ENCODE data around the gene PCBD1.
"Not testable (repeated sequence)": the region's sequence is repeated elsewhere in the genome, so short reads cannot be mapped to it uniquely, and the experiment has no call there.

Gene PCBD1

DNA sequence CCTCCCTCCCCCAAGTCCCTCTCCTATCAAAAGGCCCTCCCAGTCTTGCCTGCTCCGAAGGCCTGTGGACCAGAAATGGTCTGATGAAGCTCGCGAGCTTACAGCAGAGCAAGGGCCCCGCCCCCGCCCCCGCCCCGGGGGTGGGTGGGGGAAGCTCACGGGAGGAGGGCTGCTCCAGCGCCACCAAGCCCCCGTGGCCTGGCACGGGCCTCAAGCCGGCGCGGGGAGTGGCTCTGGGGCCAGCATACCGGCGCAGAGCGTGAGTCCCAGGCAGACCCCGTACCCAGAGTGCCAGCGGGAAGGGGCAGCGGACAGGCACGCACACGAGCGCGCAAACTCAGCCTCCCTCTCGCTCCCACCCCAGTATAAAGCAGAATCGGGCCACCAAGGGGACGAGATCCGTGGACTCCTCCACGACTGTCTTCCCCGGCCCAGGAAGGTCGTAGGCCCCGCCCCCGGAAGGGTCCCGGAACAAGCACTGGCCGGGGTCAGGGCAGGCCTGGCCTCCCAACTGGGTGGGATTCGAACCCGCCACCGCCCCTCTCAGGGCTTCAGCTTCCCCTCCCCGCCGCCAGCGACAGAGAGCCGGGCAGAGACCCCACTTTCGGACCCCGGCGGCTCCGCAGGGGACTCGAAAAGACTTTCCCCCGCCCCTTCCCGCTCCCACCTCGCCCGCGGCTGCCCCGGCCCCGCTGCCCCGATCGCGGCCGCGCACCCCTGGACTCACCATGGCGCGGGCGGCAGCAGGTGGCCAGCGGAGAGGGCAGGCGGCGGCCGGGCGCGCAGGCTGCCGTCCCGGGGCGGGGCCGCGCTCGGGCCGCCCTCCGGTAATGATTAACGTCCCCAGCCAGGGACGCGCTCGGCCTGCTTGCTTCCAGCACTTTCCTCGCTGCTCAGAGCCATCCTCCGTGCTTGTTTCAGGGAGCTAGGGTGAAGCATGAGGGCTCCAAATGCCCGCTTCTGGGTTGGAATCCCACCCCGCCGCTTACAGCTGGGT is at the start of gene PCBD1:
Gene PCBD1 (minus strand): TSS at position 762 of the 997 bp plus-strand sequence. CDS start 32 bp downstream, at position 730.
- peak in 2 of 3 donors; percentile 31 to 60 for DNase-seq (ENCODE audit: low read depth in 3 of 3)

GRCh38 chr10:70937661-70938060 is 49.3 kb upstream of the PCBD1 start:
- no peak for DNase-seq (ENCODE audit: low read depth in 3 of 3)

DNA sequence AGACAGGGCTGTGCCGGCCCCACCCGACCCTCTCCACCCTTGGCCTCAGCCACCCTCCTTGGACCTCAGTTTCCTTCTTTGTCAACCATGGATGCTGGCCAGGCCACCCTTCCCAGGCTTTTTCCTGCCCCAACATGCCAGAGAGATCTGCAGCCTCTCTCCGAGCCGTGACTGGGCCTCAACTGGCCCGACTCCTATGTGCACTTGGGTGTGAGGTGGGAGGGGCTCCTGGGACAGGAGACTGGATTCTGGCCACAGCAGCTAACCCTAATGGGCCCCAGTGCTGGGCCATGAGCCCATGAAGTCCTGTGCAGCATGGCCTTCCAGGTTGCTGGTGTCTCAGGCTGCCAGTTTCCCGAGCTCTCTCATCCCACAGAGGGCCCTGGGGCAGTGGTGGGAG is 47.7 kb upstream of the PCBD1 start:
- no peak for DNase-seq (ENCODE audit: low read depth in 3 of 3)

- DNase-seq (ENCODE audit: low read depth in 3 of 3): no peak
Observed at GRCh38 chr10:70935631-70936030, 47.3 kb upstream of the PCBD1 start.

DNA sequence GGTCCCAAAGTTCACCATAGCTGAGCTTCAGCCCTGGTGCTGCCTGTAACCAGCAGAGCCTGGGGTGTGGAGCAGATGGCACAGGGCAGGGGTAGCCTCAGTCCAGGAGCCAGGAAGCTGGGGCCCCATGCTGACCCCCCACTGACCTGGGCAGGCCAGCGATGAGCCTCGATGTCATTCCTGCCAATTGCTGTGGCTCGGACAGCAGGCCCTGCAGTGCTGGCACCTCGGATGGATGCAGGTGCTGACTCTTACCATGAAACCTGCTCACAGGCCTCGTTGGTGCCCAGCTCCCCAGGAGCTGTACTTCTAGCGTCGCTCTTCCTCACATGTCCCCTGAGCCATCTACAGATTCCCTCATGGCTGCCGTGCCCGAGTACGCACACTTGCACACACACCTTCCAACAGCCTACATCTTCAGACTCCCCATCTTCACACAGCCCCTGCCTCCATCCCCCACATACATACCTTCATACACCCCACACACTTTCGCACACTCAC is 46.8 kb upstream of the PCBD1 start:
- no peak for DNase-seq (ENCODE audit: low read depth in 3 of 3)

DNA sequence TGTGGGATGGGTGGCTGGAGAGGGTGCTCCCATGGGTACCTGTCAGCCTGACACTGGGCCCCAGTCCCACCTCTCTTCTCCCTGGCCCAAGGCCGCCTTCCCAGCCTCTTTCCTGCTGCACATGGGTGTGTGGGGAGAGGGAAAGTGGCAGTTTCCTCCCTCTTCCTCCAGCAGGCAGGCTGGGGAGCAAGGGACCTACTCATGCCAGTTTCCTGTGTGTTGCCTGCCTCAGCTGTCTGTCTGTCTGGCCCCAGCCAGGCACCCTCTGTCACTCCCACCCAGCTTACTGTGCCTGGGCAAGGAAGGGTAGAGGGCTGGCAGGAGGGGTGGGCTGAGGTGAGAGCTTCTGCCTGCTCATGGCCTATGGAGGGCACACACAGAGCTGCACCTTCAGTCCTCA is 46.3 kb upstream of the PCBD1 start:
- DNase-seq (ENCODE audit: low read depth in 3 of 3): no peak

DNA sequence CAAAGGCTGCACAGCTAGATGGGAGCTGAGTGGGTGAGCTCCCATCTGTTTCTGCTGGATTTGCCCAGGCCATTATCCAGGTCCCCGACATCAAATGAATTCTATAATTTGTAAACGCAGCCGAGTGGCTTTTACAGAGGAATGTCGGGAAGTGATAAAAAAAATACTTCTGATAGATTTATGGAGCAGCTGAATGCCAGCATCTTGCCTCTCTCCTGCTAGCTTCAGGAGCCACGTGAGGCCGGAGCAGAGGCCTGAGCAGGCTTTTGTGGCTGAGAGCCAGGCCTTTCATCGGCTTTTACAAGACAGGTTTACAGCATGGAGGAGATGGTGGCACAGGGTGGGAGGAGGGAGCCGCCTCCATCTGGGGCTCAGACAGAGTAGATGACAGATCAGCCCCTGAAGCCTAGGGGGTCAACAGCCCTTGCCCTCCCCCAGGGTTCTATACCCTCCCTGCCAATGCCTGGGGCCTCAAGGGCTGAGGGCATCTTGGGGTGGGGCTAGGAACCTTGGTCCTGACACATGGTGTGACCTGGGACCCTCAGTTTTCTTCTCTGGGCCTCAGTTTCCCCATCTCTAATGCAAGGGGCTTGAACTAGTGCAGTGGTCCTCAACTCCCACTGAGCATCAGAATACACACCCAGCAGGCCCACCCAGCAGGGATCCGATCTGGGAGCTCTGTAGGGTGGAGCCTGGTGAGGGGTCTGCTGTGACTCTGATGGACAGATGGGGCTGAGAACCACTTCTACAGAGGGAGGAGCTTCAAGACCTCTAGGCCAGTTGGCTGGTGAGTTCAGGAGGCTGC is 44.2 kb upstream of the PCBD1 start:
- no peak for DNase-seq (ENCODE audit: low read depth in 3 of 3)

DNA sequence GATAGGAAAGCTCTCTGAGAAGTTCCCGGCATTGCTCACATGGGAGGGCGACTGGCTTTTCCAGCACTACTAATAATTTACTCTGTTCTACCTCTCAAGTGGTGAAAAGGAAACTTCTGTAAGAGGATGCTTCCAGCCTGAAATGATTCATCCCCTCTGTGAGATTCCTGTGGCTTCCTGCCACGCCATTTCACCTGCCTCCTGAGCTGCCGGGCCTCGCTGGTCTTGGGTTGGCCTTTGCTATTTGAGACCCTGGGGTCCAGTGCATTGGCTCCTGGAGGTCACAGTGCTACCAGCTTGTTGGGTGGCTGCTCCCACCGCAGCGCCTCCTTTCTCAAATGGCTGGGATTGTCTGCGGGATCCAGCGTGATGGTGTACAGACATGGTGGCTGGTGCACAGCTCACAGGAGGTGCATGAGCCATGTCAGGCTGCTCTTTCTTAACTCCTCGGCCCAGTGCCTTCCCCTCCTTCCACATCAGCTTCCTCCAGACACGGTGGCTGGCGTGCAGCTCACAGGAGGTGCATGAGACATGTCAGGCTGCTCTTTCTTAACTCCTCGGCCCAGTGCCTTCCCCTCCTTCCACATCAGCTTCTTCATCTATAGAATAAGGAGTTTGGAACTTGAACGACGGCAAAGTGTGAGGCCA is 42.9 kb upstream of the PCBD1 start:
- no peak for DNase-seq (ENCODE audit: low read depth in 3 of 3)

- DNase-seq (ENCODE audit: low read depth in 3 of 3): no peak
Observed at GRCh38 chr10:70930263-70931000, 42.1 kb upstream of the PCBD1 start.

DNA sequence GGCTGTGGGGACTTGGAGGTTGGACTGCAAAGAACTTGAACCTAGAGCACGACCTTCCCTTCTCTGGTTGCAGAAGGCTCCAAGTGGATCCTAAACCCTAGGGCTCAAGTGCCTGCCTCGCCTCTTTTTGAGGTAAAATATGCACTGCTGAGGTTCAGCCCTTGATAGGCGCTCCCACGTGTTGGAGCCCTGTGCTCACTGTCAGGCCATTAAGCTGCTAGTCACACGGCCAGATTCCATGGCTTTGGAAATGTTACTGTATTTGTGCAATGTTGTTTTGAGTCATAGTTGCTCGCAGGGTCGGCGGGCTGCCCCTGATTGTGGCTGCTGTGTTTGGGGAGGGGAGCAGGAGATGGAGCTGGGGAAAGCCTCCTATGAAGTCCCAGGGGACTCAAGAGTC is 39.8 kb upstream of the PCBD1 start:
- DNase-seq (ENCODE audit: low read depth in 3 of 3): no peak

- DNase-seq (ENCODE audit: low read depth in 3 of 3): no peak
Observed at GRCh38 chr10:70927189-70927943, 39.0 kb upstream of the PCBD1 start.

DNA sequence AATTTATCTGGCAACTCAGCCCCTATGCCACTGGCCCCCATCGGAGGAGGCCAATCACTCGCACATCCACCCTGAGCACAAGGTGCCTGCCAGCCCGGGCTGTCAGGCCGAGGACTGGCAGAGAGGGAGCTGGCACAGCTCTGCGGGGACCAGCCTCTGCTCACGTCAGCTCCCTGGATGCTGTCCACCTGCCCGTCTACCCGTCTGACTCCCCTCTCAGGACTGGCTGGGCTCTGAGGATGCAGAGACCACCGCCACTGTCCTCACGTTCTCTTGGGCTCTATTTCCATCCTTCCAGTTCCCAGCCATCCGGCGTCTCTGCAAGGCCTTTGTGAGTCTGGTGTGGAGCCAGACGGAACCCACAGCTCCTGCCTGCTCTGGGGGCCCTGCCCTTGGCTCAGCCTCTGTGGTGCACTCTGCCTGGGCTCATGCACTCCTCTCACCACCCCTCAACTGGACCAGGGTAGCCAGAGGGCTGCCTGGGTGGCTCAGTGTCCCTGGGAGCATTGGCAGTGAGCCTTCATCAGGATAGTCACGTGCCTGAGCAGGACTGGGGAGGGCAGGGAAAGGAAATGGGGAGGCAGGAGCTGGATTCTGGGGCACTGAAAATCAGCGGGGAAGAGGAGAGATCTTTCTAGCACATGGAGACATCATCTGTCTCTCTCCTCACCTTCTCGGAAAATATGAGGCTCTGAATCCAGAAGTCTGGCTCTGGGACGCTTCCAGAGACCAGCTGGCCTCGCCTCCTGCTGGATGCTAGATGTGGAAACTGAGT is 38.0 kb upstream of the PCBD1 start:
- DNase-seq (ENCODE audit: low read depth in 3 of 3): no peak

DNA sequence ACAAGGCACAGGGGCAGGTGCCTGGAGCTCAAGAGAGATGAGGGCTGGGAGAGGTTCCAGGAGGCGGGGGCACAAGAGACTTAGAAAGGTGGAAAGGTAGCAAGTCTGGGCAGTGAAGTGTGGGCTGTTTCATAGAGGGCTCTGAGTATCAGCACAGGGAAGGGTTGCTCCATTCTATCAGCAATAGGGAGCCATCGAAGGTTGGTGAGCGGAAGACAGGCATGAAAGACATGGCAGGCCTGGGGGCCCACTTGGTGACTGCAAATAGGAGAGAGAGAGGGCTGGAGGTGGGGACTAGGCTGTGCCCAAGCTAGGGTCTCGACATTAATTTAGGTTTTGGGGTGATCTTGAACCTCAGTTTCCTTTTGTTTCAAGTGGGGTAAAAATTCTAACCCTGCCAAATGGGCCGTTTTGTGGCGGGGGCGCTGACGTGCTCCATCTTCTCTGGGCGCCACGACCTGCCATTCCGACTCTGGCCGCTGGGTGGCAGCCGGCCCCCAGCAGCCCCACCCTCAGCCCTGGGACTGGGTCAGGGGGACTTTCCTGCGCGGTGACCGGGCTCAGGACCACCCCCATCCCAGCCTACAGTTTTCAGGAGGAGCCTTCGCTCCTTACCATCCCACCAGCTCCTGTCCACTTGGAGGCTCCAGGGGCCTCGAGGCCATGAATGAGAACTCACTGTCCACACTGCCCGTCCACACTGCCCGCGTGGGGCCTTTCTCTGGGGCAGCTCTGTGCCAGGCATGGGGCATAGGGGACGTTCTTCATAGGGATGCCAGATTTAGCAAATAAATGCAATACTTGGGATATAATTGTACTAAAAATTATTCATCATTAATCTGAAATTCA is 37.2 kb upstream of the PCBD1 start:
- peak; percentile 16 to 48 (median 19) for DNase-seq (ENCODE audit: low read depth in 3 of 3)

DNA sequence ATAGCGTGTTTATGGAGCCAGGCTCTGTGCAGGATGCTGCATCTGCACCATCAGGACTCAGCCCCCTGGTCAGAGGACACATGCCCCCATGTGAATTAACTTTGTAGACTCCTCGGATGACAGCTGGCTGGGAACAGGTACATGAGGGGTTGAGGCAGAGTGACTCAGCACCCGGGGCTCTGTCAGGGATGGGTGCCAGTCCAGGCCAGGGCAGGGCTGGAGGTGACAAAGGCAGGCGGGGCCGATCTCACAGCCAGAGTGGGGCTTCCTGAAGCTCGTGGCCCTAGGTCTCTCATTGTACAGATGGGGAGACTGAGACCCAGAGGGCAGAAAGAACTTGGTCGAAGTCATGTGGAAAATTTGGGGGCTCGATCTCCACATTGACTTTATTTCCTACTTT is 35.3 kb upstream of the PCBD1 start:
- DNase-seq (ENCODE audit: low read depth in 3 of 3): no peak

GRCh38 chr10:70921285-70921684 is 32.9 kb upstream of the PCBD1 start:
- no peak for DNase-seq (ENCODE audit: low read depth in 3 of 3)

DNA sequence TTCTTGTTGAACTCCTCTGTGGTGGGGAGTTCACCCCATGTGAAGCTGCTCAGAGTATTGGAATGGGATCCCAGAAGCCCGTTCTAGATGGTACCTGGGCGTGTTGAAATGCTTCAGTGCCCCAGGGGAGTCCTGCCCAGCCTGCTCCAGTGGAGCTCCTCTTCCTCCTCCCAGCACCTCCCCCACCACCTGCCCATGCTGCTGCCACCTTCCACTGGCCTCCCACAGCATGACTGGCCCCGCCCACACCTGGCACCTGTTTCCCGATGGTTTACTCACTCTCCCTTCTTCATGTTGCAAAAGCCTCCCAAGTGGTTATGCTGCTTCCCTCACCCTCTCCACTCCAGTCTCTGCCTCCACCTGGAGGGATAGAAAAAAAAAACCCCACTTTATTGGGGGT is 32.2 kb upstream of the PCBD1 start:
- DNase-seq (ENCODE audit: low read depth in 3 of 3): no peak

DNA sequence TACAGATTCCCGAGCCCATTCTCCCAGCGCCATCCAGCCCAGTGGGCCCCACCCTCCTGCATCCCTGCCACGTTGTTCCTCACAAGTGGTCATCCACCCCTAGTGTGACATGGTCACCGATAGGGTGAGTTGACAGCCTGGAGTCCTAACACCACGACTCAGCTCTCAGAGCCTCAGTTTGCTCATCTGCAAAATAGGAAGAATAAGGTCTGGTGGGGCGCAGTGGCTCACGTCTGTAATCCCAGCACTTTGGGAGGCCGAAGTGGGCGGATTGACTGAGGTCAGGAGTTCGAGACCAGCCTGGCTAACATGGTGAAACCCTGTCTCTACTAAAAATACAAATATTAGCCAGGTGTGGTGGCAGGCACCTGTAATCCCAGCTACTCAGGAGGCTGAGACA is 31.5 kb upstream of the PCBD1 start:
- not testable (repeated sequence) for DNase-seq (ENCODE audit: low read depth in 3 of 3)

GRCh38 chr10:70918851-70919530 is 30.6 kb upstream of the PCBD1 start:
- DNase-seq (ENCODE audit: low read depth in 3 of 3): no peak
